RWPE1 (cell line): ENCODE measurements around the gene ZNF626.

Source experiments
- CTCF ChIA-PET: fragments of 350-600 bp; sonication (Branson Sonifier 250); formaldehyde crosslinking; extraction: SDS; loops from one replicate; lab custom pipeline; 2021; lab: Yijun Ruan, JAX
- POLR2A ChIA-PET: fragments of 400-600 bp; formaldehyde crosslinking; extraction: SDS; loops from one replicate; lab custom pipeline; 2020; ENCODE audit warnings: antibody characterized with exemption; ENCODE audit not compliant: low non-redundant PET; lab: Yijun Ruan, JAX
- DNase-seq: peaks from one replicate; pipeline ENCODE4 v3.0.0; 2012; ENCODE audit warnings: low spot score
- H3K27ac ChIP-seq: fragments of 450-650 bp; 2 replicates; pipeline ENCODE4 v1.5.1; 2017
- TF ChIP-seq, protein P1 (sequence below): fragments of 450-650 bp; conservative IDR thresholded peaks from 2 replicates; pipeline ENCODE4 v1.5.1; 2017; ENCODE audit warnings: low read depth, mild to moderate bottlenecking

ZNF626 gene

DNA sequence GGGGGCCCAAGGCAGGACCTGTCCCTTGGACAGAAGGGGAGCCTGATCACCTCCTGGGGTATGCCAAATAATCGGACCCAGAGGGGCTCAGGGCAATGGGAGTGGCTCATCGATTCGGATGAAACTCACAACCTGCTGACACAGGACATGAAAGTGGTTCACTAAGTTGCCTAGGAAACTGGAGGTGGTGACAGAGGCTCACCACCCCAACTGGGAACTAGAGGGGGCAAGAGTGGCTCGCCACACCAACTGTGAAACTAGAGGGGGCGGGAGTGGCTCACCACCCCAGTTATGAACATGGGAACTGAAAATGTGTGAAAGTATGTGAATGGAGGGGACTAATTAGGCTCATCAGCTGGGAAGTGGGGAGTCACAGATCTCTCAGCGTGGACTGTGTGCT, 49.5 kb downstream of the ZNF626 start:
- CTCF ChIA-PET: no interaction called here
- TF ChIP-seq, protein P1, sequence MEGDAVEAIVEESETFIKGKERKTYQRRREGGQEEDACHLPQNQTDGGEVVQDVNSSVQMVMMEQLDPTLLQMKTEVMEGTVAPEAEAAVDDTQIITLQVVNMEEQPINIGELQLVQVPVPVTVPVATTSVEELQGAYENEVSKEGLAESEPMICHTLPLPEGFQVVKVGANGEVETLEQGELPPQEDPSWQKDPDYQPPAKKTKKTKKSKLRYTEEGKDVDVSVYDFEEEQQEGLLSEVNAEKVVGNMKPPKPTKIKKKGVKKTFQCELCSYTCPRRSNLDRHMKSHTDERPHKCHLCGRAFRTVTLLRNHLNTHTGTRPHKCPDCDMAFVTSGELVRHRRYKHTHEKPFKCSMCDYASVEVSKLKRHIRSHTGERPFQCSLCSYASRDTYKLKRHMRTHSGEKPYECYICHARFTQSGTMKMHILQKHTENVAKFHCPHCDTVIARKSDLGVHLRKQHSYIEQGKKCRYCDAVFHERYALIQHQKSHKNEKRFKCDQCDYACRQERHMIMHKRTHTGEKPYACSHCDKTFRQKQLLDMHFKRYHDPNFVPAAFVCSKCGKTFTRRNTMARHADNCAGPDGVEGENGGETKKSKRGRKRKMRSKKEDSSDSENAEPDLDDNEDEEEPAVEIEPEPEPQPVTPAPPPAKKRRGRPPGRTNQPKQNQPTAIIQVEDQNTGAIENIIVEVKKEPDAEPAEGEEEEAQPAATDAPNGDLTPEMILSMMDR: no peak
- no peak for DNase-seq
- POLR2A ChIA-PET: no interaction called here
- H3K27ac ChIP-seq: no peak overlapping the region

DNA sequence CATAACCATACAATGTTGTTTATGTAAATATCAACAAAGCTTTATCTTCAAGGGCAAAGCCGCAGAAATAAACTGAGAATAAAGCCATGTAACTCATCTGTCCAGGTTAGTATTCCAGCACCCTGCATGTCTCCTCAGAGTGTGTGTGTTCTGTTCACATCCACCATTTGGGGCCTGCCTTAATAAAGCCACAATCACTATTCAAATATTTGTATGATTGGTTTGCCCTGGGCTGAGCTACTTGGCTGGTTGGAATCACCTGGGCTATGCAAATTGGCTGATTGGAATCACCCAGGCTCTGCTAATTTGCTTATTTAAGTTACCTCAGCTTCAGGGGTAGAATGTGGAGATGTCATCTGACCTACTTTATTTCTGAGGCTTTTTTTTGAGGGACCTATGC, 53.4 kb downstream of the ZNF626 start:
- POLR2A ChIA-PET: no interaction called here
- TF ChIP-seq, protein P1: no peak
- CTCF ChIA-PET: no interaction called here
- DNase-seq: no peak
- H3K27ac ChIP-seq: no peak overlapping the region
